ENCODE results near the gene NANOGP8. TPM values are rescaled to one million over a fixed set of nuclear protein-coding genes. Genes with fewer than 3 reads are reported as not detected.

The NANOGP8 gene
- total and polyA plus RNA-seq, 12 donors: 0.28 to 1.2 (median 0.61) TPM; not detected in 7

DNA sequence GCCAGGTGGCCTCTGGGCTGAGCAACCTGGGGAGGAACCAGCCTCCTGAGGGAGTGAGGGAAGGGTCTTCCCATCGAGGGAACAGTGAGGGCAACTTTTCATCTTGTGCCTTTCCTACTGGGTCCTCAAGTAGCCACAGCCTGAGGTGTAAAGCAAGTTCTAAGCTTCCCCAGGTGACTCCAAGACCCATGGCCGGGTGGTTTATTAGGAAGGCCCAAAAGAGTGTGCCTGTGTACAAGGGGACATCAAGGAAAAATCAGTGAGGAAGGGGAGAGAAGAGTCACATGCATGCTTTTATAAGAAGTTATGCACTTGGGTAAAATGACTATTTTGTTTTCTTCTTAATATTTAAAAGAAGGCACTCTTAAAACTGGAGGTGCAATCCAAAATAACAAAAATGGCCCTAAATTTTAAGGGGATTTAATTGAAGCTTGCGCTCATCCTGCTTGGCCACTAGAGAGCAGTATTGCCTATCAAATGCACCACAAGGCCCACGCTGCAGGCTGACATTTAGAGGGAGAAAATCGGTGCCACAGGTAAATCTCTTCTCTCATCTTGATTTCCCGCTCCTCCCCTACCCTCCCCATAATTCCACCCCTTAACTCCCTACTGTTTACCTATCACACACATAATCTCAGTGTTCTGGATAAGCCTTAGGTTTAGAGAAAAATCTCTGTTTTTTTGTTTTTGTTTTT lies 6.7 kb downstream of the NANOGP8 start:
- H3K27me3 ChIP-seq: no peaks in the 10 kb centered on the region
- peak; percentile 28 to 66 (median 37) for DNase-seq
- intact Hi-C loops (cut with DNase I): loop anchor here (5.0 kb wide), 1 partner anchor 364 kb away; no protein-coding TSS in a partner anchor
- H3K27ac ChIP-seq: no peak overlapping the region
- H3K36me3 ChIP-seq (replicated peaks in 1 of 2): no peaks in the 10 kb centered on the region
- H3K9me3 ChIP-seq (replicated peaks in 1 of 3): no peaks in the 10 kb centered on the region
- TF ChIP-seq CTCF (IDR thresholded peaks at IDR 0.05) (peak; percentile 68 to 92 (median 82)), POLR2A (IDR thresholded peaks at IDR 0.05) (no peak)
- H3K4me1 ChIP-seq (replicated peaks in 1 of 2): no peaks in the 10 kb centered on the region
- 21 to 28% (median 24%) methylated on average over 6 of the region's 6 CpGs for WGBS, 4 donors
- H3K4me3 ChIP-seq: no peak overlapping the region

DNA sequence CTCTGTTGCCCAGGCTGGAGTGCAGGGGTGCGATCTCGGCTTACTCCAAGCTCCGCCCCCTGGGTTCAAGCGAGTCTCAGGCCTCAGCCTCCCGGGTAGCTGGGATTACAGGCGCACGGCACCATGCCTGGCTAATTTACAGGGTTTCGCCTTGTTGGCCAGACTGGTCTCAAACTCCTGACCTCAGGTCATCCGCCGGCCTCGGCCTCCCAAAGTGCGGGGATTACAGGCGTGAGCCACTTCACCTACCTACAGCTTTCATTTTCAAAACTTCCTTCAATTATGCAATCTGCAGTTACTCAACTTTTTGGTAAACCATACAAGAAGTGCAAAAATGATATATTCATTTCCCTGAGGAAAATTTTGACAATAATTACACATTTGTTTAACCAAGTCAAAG lies 14.0 kb downstream of the NANOGP8 start:
- Histone ChIP-seq H3K36me3 (replicated peaks in 1 of 2) (no peaks in the 10 kb centered on the region), H3K9me3 (replicated peaks in 1 of 3) (no peaks in the 10 kb centered on the region), H3K4me1 (replicated peaks in 1 of 2) (no peaks in the 10 kb centered on the region), H3K27ac (no peak overlapping the region), H3K27me3 (no peaks in the 10 kb centered on the region), H3K4me3 (no peak overlapping the region)
- no peak for DNase-seq
- no peak for TF ChIP-seq POLR2A (IDR thresholded peaks at IDR 0.05)
- no peak for TF ChIP-seq CTCF (IDR thresholded peaks at IDR 0.05)
- intact Hi-C loops (cut with DNase I): no loop called here
- WGBS, 4 donors: 75 to 94% (median 89%) methylated on average over 11 to 13 of the region's 13 CpGs

GRCh38 chr15:35068846-35069475 lies 16.1 kb downstream of the NANOGP8 start:
- Histone ChIP-seq H3K9me3 (replicated peaks in 1 of 3) (no peaks in the 10 kb centered on the region), H3K4me3 (no peak overlapping the region), H3K27me3 (no peaks in the 10 kb centered on the region), H3K4me1 (replicated peaks in 1 of 2) (no peaks in the 10 kb centered on the region), H3K36me3 (replicated peaks in 1 of 2) (no peaks in the 10 kb centered on the region), H3K27ac (no peak overlapping the region)
- intact Hi-C loops (cut with DNase I): no loop called here
- no peak for DNase-seq
- TF ChIP-seq CTCF (IDR thresholded peaks at IDR 0.05) (no peak), POLR2A (IDR thresholded peaks at IDR 0.05) (no peak)
- 56 to 66% (median 63%) methylated on average over 6 of the region's 6 CpGs for WGBS, 4 donors

- no peak overlapping the region for H3K4me3 ChIP-seq
Measured at GRCh38 chr15:35067496-35068347, 17.4 kb downstream of the NANOGP8 start.

More at GRCh38 chr15:35067496-35068347, 17.4 kb downstream of the NANOGP8 start:
- WGBS, 4 donors: 42 to 57% (median 49%) methylated on average over 10 of the region's 10 CpGs
- H3K4me1 ChIP-seq (replicated peaks in 1 of 2): no peaks in the 10 kb centered on the region
- no peaks in the 10 kb centered on the region for H3K36me3 ChIP-seq (replicated peaks in 1 of 2)
- no peak for DNase-seq
- TF ChIP-seq POLR2A (IDR thresholded peaks at IDR 0.05) (no peak), CTCF (IDR thresholded peaks at IDR 0.05) (no peak)
- no peak overlapping the region for H3K27ac ChIP-seq
- intact Hi-C loops (cut with DNase I): no loop called here
- H3K9me3 ChIP-seq (replicated peaks in 1 of 3): no peaks in the 10 kb centered on the region
- H3K27me3 ChIP-seq: no peaks in the 10 kb centered on the region
